ENCODE measurements around the gene PACS1. TPM values are rescaled to one million over a fixed set of nuclear protein-coding genes. Genes with fewer than 3 reads are reported as not detected.

Gene PACS1
- total RNA-seq, 1 donor from 2014 or later = 121 TPM

DNA sequence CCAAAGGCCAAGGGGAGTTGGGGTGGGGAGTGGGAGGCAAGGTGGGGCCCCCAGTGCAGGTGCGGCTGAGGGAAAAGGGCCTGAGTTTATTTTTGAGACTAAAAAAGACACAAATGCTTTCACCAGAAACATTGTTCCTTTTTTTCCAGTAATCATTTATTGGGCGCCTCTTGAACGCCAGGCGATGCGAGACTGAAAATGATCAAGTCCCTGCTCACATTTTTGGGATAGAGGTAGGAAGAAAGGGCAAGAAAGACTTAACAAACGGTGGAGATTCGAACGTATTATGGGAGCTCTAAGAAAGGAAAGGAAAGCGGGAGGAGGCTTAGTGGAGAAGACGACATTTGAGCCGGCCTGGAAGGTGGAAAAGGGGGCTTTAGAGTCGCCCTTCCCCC is 18.7 kb upstream of the PACS1 start:
- Mint-ChIP-seq H3K27me3 (peaks cover 8% of the 10 kb centered on the region), H3K4me3 (peak overlapping the region; percentile 99), H3K36me3 (ENCODE audit: low read depth) (peaks cover 34% of the 10 kb centered on the region), H3K4me1 (peaks cover 27% of the 10 kb centered on the region), H3K9me3 (no peaks in the 10 kb centered on the region), H3K27ac (peak overlapping the region; percentile 80)
- ChIA-PET POLR2A (interaction anchor here (0.7 to 4.9 kb wide), 15 partner anchors 17 to 400 kb away, joined by 3 to 46 read pairs (median 6); partner anchors contain the start of genes BANF1, CCDC85B, CD248 and CFL1), CTCF (interaction anchor here (1.0 kb wide), 2 partner anchors 161 to 340 kb away, joined by 3 read pairs; partner anchors contain the start of genes CCDC85B and KAT5)
- intact Hi-C loops (cut with micrococcal nuclease) = loop anchor here (5.0 kb wide), 1 partner anchor 194 kb away; the partner anchor contains the start of gene CFL1
- no peak for ATAC-seq (ENCODE audit: low read depth)
- no peak for TF ChIP-seq CTCF (IDR thresholded peaks at IDR 0.05)
- DNase-seq = no peak

GRCh38 chr11:66051766-66052663 is 18.1 kb upstream of the PACS1 start, which contains the start of gene SF3B2:
TSS of gene SF3B2 (plus strand) at chr11:66052364. CDS start at chr11:66052385, 21 bp downstream.
- CTCF ChIA-PET = interaction anchor here (1.0 to 1.9 kb wide), 4 partner anchors 16 to 340 kb away, joined by 3 to 15 read pairs (median 4); partner anchors contain the start of genes CCDC85B and KAT5
- Mint-ChIP-seq H3K4me1 (peaks cover 27% of the 10 kb centered on the region), H3K4me3 (peak within 1 kb of the TSS; percentile 99), H3K9me3 (no peaks in the 10 kb centered on the region), H3K36me3 (ENCODE audit: low read depth) (peaks cover 40% of the 10 kb centered on the region), H3K27ac (peak within 1 kb of the TSS; percentile 96), H3K27me3 (peaks cover 8% of the 10 kb centered on the region)
- intact Hi-C loops (cut with micrococcal nuclease) = loop anchor here (1.0 to 5.0 kb wide), 6 partner anchors 17 to 791 kb away; partner anchors contain the start of genes BANF1, C11orf68, CFL1 and DRAP1
- TF ChIP-seq CTCF (IDR thresholded peaks at IDR 0.05) = no peak
- ATAC-seq (ENCODE audit: low read depth) = peak; percentile 97
- POLR2A ChIA-PET = interaction anchor here (0.6 to 4.9 kb wide), 25 partner anchors 11 to 1867 kb away, joined by 3 to 46 read pairs (median 4); partner anchors contain the start of genes BANF1, CCDC85B, CD248 and CFL1
- peak; percentile 91 for DNase-seq

DNA sequence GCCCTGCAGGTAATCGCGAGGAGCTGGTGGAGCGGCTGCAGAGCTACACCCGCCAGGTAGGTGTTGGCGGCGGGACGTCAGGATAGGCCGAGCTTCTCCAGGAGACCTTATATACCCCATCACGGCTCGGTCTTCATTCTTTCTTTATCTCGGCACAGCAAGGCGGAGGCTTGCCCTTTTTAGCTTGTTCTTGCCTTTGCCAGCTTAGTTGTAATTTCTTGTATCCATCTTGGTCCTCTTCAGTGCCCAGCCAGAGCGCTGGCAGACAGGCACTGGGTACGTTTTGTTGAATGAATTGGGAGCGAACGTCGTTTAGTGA is 17.4 kb upstream of the PACS1 start:
- no peak for TF ChIP-seq CTCF (IDR thresholded peaks at IDR 0.05)
- POLR2A ChIA-PET = interaction anchor here (0.6 to 4.9 kb wide), 16 partner anchors 10 to 1868 kb away, joined by 3 to 46 read pairs (median 7); partner anchors contain the start of genes BANF1, CCDC85B, CFL1 and EIF1AD
- Mint-ChIP-seq H3K27ac (peak overlapping the region; percentile 96), H3K4me3 (peak overlapping the region; percentile 99), H3K36me3 (ENCODE audit: low read depth) (peaks cover 46% of the 10 kb centered on the region), H3K4me1 (peaks cover 27% of the 10 kb centered on the region), H3K27me3 (peaks cover 8% of the 10 kb centered on the region), H3K9me3 (no peaks in the 10 kb centered on the region)
- DNase-seq (no peak), ATAC-seq (ENCODE audit: low read depth) (no peak)
- intact Hi-C loops (cut with micrococcal nuclease) = loop anchor here (1.0 to 5.0 kb wide), 6 partner anchors 17 to 790 kb away; partner anchors contain the start of genes BANF1, C11orf68, CFL1 and DRAP1
- CTCF ChIA-PET = interaction anchor here (1.1 to 1.9 kb wide), 3 partner anchors 15 to 67 kb away, joined by 3 to 15 read pairs (median 5); no protein-coding TSS in a partner anchor

DNA sequence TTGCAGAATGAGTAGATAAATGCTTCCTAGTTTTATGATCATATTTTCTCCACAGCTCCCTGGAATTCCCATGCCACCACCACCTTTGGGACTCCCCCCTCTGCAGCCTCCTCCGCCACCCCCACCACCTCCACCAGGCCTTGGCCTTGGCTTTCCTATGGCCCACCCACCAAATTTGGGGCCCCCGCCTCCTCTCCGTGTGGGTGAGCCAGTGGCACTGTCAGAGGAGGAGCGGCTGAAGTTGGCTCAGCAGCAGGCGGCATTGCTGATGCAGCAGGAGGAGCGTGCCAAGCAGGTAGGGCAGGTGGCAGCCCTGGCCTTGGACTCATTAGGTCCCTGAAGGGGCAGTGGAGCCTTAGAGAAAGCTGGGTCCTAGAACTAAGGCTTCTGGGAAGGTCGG is 15.1 kb upstream of the PACS1 start:
- POLR2A ChIA-PET = interaction anchor here (1.0 to 4.9 kb wide), 3 partner anchors 13 to 213 kb away, joined by 3 to 46 read pairs (median 4); partner anchors contain the start of genes MUS81 and PACS1

More for the DNA sequence above, 15.1 kb upstream of the PACS1 start:
- no peak for ATAC-seq (ENCODE audit: low read depth)
- H3K36me3 Mint-ChIP-seq (ENCODE audit: low read depth) = peaks cover 69% of the 10 kb centered on the region
- TF ChIP-seq CTCF (IDR thresholded peaks at IDR 0.05) = no peak
- H3K4me3 Mint-ChIP-seq = peak overlapping the region; percentile 47
- DNase-seq = no peak
- no peak overlapping the region for H3K27ac Mint-ChIP-seq
- no peaks in the 10 kb centered on the region for H3K9me3 Mint-ChIP-seq
- peaks cover 27% of the 10 kb centered on the region for H3K4me1 Mint-ChIP-seq
- no peaks in the 10 kb centered on the region for H3K27me3 Mint-ChIP-seq
- CTCF ChIA-PET = interaction anchor here (0.9 to 1.4 kb wide), 4 partner anchors 14 to 82 kb away, joined by 3 to 4 read pairs (median 4); no protein-coding TSS in a partner anchor
- intact Hi-C loops (cut with micrococcal nuclease) = no loop called here

Data from activated B cell treated with CpG ODN at 0.5 μM for 24 hours (primary cell).